HepG2 (cell line): ENCODE data around the gene SPEM2. TPM values are rescaled to one million over a fixed set of nuclear protein-coding genes. Genes with fewer than 3 reads are reported as not detected.

Experiments used
- CBX5 ChIP-seq: sonication (generic); formaldehyde crosslinking; IDR thresholded peaks from 2 replicates; pipeline ENCODE4 v1.4.0; 2020; ENCODE audit warnings: missing genetic modification reagents, borderline replicate concordance
- FOXK2 ChIP-seq: fragments of 450-650 bp; IDR thresholded peaks from 2 replicates; pipeline ENCODE4 v1.6.1; 2016
- GLI4 ChIP-seq: sonication (generic); formaldehyde crosslinking; IDR thresholded peaks from 2 replicates; pipeline ENCODE4 v1.5.1; 2020; ENCODE audit warnings: missing genetic modification reagents, mild to moderate bottlenecking, moderate library complexity, borderline replicate concordance
- MAZ ChIP-seq, 2 experiments: sonication (generic) in 1 of 2; formaldehyde crosslinking in 1 of 2; IDR thresholded peaks; 2 replicates each; pipeline versions ENCODE4 v1.5.0 to v1.6.1; 2012 to 2020; ENCODE audit warnings: low read depth in 2 of 2, mild to moderate bottlenecking in 2 of 2, borderline replicate concordance in 1 of 2, improper control_type of control experiment in 1 of 2, low read length in 1 of 2, missing genetic modification reagents in 1 of 2, moderate library complexity in 1 of 2
- ZNF205 ChIP-seq: IDR thresholded peaks from 2 replicates; pipeline ENCODE4 v1.6.1; 2018; ENCODE audit warnings: missing biosample characterization, missing genetic modification reagents
- polyA plus RNA-seq, 8 experiments: library from polyadenylated mRNA; depleted of rRNA in 3 of 8; stranded (reverse) in 7 of 8; unstranded in 1 of 8; fragments of >200 nt; fragmentation: Illumina TruSeq in 4 of 8; extraction: Trizol in 4 of 8; gene quantifications; 2 replicates each; pipeline versions ENCODE4 v1.2.1 to v1.2.3, GENCODE V29; 2011 to 2016; ENCODE audit warnings: low read depth in 4 of 8, missing spikeins in 1 of 8, mixed read lengths in 1 of 8; ENCODE audit not compliant: insufficient read depth in 1 of 8
- total RNA-seq, 5 experiments: library from RNA; depleted of rRNA; stranded (reverse); fragments of >200 nt; fragmentation: Illumina TruSeq; extraction: Trizol; gene quantifications; 2 replicates each; pipeline ENCODE4 v1.2.3, GENCODE V29; 2016; ENCODE audit warnings: low read depth in 1 of 5
- TF ChIP-seq, protein P1 (sequence below): sonication (generic); formaldehyde crosslinking; IDR thresholded peaks from 2 replicates; pipeline ENCODE4 v1.4.0; 2020; ENCODE audit warnings: missing genetic modification reagents
- TF ChIP-seq, protein P2 (sequence below): sonication (generic); formaldehyde crosslinking; IDR thresholded peaks from 2 replicates; pipeline ENCODE4 v1.5.1; 2020; ENCODE audit warnings: missing genetic modification reagents, mild to moderate bottlenecking, borderline replicate concordance

The SPEM2 gene
- total and polyA plus RNA-seq, 2 of the 13 experiments (the other 11 are each of a cell fraction or from before 2014, with no cell fraction given), result not detected

DNA sequence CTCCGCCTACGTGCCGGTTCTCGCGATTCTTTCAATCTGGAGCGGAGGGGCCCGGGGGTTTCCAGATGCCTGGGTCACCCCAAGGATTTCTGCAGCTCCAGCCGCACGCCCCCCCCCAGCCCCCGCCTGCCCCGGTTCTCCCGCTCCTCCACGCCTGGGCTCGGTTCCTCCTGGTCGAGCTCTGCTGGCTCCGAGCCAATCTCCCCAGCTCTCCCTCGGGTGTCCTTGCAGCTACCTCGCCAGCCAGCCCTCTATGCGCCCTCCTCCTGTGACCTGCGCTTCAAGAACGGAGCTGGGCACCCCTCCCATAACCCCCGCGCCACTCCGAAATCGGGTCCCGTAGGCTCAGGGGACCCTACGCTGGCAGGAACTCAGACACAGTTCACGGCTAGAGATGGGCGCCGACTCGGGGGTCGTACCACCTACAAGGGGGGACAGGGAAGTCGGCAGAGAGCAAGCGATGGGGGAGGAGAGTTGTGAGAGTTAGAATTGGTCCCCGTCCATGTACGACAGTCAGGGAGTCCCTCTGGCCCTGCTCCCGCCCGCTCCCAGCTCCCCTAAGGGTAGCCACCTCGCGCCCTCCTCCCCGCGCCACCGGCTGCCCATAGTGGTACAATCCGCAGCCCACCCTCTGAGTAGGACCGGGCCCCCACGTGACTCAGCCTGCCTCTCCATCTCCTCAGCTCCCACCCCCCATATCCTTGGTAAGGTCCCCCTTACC lies 14.9 kb downstream of the SPEM2 start (continued):
- TF ChIP-seq, protein P1, sequence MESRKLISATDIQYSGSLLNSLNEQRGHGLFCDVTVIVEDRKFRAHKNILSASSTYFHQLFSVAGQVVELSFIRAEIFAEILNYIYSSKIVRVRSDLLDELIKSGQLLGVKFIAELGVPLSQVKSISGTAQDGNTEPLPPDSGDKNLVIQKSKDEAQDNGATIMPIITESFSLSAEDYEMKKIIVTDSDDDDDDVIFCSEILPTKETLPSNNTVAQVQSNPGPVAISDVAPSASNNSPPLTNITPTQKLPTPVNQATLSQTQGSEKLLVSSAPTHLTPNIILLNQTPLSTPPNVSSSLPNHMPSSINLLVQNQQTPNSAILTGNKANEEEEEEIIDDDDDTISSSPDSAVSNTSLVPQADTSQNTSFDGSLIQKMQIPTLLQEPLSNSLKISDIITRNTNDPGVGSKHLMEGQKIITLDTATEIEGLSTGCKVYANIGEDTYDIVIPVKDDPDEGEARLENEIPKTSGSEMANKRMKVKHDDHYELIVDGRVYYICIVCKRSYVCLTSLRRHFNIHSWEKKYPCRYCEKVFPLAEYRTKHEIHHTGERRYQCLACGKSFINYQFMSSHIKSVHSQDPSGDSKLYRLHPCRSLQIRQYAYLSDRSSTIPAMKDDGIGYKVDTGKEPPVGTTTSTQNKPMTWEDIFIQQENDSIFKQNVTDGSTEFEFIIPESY (CRISPR knock-in tag), result peak; percentile 71
- TF ChIP-seq GLI4 (CRISPR knock-in tag) (no peak), CBX5 (CRISPR knock-in tag) (0 out of 2 replicates have a peak, but pooled peaks have one; percentile 22), MAZ (IDR thresholded peaks at IDR 0.05; ENCODE audit: borderline replicate concordance, low read depth, low read length) (no peak), MAZ (CRISPR knock-in tag; IDR thresholded peaks at IDR 0.05; ENCODE audit: low read depth) (peak; percentile 42; the same call in 1 of the 2 replicates), ZNF205 (0 out of 2 replicates have a peak, but pooled peaks have one; percentile 13), FOXK2 (peak; percentile 54; the same call in 1 of the 2 replicates)
- TF ChIP-seq, protein P2, sequence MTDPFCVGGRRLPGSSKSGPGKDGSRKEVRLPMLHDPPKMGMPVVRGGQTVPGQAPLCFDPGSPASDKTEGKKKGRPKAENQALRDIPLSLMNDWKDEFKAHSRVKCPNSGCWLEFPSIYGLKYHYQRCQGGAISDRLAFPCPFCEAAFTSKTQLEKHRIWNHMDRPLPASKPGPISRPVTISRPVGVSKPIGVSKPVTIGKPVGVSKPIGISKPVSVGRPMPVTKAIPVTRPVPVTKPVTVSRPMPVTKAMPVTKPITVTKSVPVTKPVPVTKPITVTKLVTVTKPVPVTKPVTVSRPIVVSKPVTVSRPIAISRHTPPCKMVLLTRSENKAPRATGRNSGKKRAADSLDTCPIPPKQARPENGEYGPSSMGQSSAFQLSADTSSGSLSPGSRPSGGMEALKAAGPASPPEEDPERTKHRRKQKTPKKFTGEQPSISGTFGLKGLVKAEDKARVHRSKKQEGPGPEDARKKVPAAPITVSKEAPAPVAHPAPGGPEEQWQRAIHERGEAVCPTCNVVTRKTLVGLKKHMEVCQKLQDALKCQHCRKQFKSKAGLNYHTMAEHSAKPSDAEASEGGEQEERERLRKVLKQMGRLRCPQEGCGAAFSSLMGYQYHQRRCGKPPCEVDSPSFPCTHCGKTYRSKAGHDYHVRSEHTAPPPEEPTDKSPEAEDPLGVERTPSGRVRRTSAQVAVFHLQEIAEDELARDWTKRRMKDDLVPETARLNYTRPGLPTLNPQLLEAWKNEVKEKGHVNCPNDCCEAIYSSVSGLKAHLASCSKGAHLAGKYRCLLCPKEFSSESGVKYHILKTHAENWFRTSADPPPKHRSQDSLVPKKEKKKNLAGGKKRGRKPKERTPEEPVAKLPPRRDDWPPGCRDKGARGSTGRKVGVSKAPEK (CRISPR knock-in tag), result no peak
- TF ChIP-seq, all 625 proteins: peak for 40
